Measurements from ENCODE around the gene ALDH1A3.

The ALDH1A3 gene

DNA sequence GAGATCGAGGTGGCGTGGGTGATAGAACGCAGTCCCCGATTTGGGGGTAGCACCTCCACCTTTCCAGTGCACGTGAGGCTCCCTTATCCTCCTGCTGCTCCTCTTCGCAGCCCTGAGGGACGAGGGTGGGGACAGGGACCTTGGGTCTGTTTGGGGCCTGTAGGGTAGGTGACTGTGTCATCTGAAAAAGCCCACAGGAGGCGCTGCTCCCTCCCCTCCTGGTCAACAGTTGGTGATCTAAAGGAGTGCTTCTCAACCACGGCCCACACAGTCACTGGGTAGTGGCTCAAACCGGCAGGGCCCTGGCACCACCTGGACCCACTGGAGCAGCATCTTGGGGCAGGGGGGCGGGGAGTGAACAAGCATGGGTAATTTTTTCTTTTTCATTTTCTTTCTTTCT, 46.6 kb downstream of the ALDH1A3 start:
- ChIA-PET POLR2A (no interaction called here), CTCF (interaction anchor here (1.1 kb wide), 1 partner anchor 82 kb away, joined by 3 read pairs; no protein-coding TSS in a partner anchor)
- Histone ChIP-seq H3K4me3 (ENCODE audit: low read depth, low read length) (no peak overlapping the region), H3K27ac (ENCODE audit: extremely low read depth, low read depth, low read length) (no peak overlapping the region), H3K9me3 (ENCODE audit: control insufficient read depth, insufficient read depth, low read depth, low read length) (no peaks in the 10 kb centered on the region), H3K4me1 (ENCODE audit: control insufficient read depth, insufficient read depth, low read length) (no peaks in the 10 kb centered on the region), H3K36me3 (ENCODE audit: control insufficient read depth in 2 of 2, insufficient read depth in 1 of 2, low read length in 2 of 2) (no peaks in the 10 kb centered on the region)
- TF ChIP-seq ZNF184 (tag by site-specific recombination; IDR thresholded peaks at IDR 0.05): no peak
- TF ChIP-seq, protein P1, sequence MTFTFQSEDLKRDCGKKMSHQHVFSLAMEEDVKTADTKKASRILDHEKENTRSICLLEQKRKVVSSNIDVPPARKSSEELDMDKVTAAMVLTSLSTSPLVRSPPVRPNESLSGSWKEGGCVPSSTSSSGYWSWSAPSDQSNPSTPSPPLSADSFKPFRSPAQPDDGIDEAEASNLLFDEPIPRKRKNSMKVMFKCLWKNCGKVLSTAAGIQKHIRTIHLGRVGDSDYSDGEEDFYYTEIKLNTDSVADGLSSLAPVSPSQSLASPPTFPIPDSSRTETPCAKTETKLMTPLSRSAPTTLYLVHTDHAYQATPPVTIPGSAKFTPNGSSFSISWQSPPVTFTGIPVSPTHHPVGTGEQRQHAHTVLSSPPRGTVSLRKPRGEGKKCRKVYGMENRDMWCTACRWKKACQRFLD (tag by site-specific recombination; IDR thresholded peaks at IDR 0.05): no peak
- no peak for TF ChIP-seq GLIS1 (tag by site-specific recombination; IDR thresholded peaks at IDR 0.05)
- TF ChIP-seq, protein P2, sequence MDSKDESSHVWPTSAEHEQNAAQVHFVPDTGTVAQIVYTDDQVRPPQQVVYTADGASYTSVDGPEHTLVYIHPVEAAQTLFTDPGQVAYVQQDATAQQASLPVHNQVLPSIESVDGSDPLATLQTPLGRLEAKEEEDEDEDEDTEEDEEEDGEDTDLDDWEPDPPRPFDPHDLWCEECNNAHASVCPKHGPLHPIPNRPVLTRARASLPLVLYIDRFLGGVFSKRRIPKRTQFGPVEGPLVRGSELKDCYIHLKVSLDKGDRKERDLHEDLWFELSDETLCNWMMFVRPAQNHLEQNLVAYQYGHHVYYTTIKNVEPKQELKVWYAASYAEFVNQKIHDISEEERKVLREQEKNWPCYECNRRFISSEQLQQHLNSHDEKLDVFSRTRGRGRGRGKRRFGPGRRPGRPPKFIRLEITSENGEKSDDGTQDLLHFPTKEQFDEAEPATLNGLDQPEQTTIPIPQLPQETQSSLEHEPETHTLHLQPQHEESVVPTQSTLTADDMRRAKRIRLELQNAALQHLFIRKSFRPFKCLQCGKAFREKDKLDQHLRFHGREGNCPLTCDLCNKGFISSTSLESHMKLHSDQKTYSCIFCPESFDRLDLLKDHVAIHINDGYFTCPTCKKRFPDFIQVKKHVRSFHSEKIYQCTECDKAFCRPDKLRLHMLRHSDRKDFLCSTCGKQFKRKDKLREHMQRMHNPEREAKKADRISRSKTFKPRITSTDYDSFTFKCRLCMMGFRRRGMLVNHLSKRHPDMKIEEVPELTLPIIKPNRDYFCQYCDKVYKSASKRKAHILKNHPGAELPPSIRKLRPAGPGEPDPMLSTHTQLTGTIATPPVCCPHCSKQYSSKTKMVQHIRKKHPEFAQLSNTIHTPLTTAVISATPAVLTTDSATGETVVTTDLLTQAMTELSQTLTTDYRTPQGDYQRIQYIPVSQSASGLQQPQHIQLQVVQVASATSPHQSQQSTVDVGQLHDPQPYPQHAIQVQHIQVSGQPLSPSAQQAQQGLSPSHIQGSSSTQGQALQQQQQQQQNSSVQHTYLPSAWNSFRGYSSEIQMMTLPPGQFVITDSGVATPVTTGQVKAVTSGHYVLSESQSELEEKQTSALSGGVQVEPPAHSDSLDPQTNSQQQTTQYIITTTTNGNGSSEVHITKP (tag by site-specific recombination; IDR thresholded peaks at IDR 0.05): no peak
- no peak for TF ChIP-seq SP3 (tag by site-specific recombination; IDR thresholded peaks at IDR 0.05)
- TF ChIP-seq ZNF768 (tag by site-specific recombination; IDR thresholded peaks at IDR 0.05): no peak
- no peak for TF ChIP-seq ZNF658 (tag by site-specific recombination; IDR thresholded peaks at IDR 0.05)
- no peak for TF ChIP-seq ZNF433 (tag by site-specific recombination; IDR thresholded peaks at IDR 0.05; ENCODE audit: low read depth)
- TF ChIP-seq, protein P3, sequence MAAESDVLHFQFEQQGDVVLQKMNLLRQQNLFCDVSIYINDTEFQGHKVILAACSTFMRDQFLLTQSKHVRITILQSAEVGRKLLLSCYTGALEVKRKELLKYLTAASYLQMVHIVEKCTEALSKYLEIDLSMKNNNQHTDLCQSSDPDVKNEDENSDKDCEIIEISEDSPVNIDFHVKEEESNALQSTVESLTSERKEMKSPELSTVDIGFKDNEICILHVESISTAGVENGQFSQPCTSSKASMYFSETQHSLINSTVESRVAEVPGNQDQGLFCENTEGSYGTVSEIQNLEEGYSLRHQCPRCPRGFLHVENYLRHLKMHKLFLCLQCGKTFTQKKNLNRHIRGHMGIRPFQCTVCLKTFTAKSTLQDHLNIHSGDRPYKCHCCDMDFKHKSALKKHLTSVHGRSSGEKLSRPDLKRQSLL (tag by site-specific recombination; IDR thresholded peaks at IDR 0.05): no peak
- TF ChIP-seq ZNF777 (tag by site-specific recombination; IDR thresholded peaks at IDR 0.05; ENCODE audit: borderline replicate concordance): no peak
- TF ChIP-seq ZNF529 (tag by site-specific recombination; IDR thresholded peaks at IDR 0.05; ENCODE audit: insufficient replicate concordance): no peak
- no peak for TF ChIP-seq ZNF138 (tag by site-specific recombination; IDR thresholded peaks at IDR 0.05; ENCODE audit: borderline replicate concordance)
- TF ChIP-seq, protein P4, sequence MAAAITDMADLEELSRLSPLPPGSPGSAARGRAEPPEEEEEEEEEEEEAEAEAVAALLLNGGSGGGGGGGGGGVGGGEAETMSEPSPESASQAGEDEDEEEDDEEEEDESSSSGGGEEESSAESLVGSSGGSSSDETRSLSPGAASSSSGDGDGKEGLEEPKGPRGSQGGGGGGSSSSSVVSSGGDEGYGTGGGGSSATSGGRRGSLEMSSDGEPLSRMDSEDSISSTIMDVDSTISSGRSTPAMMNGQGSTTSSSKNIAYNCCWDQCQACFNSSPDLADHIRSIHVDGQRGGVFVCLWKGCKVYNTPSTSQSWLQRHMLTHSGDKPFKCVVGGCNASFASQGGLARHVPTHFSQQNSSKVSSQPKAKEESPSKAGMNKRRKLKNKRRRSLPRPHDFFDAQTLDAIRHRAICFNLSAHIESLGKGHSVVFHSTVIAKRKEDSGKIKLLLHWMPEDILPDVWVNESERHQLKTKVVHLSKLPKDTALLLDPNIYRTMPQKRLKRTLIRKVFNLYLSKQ (tag by site-specific recombination; IDR thresholded peaks at IDR 0.05; ENCODE audit: borderline replicate concordance): no peak

DNA sequence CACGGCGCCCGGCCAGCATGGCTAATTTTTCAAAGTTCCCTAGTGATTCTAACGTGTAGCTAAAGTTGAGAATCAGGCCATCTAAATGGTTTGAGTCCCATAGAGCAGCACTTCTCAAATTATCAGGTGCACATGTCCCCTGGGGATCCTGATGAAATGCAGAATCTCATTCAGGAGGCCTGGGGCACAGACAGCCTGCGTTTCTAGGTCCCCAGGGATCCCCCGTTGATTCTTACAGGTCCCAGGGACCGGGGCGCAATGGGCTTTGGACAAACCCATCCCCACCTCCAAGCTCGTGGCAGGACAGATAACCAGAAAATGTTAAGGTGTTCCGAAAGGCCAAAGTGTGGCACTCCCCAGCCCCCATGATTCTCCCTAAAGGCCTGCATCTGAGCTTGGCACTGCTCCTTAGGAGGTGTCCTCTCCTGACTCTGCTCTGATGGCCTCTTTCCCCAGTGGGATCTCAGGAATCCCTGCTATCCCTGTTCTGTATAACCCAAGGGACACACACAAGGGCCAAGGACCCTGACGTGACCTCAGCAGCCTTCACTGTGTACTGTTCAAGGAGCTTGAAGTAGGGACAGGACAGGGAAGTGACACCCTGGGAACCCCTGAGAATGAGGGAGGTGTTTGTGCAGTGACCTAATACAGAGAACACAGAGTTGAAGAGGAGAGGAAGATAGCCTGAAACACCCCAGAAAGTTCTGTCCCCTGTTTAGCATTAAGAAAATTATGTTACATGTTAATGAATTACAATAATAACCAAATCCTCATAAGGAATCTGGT, 47.5 kb downstream of the ALDH1A3 start:
- no peak overlapping the region for H3K4me3 ChIP-seq (ENCODE audit: low read depth, low read length)
- ChIA-PET CTCF (interaction anchor here (0.7 to 2.7 kb wide), 3 partner anchors 10 to 162 kb away, joined by 3 to 19 read pairs (median 8); no protein-coding TSS in a partner anchor), POLR2A (no interaction called here)
- H3K27ac ChIP-seq (ENCODE audit: extremely low read depth, low read depth, low read length): no peak overlapping the region
- H3K4me1 ChIP-seq (ENCODE audit: control insufficient read depth, insufficient read depth, low read length): no peaks in the 10 kb centered on the region
- no peaks in the 10 kb centered on the region for H3K9me3 ChIP-seq (ENCODE audit: control insufficient read depth, insufficient read depth, low read depth, low read length)
- H3K36me3 ChIP-seq (ENCODE audit: control insufficient read depth in 2 of 2, insufficient read depth in 1 of 2, low read length in 2 of 2): no peaks in the 10 kb centered on the region
- TF ChIP-seq EGR2 (tag by site-specific recombination; IDR thresholded peaks at IDR 0.05; ENCODE audit: low read depth) (no peak), ZNF670 (tag by site-specific recombination; IDR thresholded peaks at IDR 0.05; ENCODE audit: low read depth) (no peak), ZNF549 (tag by site-specific recombination; IDR thresholded peaks at IDR 0.05) (no peak), ZEB2 (tag by site-specific recombination; IDR thresholded peaks at IDR 0.05) (no peak), ZNF514 (tag by site-specific recombination; IDR thresholded peaks at IDR 0.05) (no peak), ZNF585B (tag by site-specific recombination; IDR thresholded peaks at IDR 0.05) (no peak)
- TF ChIP-seq, protein P5, sequence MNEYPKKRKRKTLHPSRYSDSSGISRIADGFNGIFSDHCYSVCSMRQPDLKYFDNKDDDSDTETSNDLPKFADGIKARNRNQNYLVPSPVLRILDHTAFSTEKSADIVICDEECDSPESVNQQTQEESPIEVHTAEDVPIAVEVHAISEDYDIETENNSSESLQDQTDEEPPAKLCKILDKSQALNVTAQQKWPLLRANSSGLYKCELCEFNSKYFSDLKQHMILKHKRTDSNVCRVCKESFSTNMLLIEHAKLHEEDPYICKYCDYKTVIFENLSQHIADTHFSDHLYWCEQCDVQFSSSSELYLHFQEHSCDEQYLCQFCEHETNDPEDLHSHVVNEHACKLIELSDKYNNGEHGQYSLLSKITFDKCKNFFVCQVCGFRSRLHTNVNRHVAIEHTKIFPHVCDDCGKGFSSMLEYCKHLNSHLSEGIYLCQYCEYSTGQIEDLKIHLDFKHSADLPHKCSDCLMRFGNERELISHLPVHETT (tag by site-specific recombination; IDR thresholded peaks at IDR 0.05): no peak
- TF ChIP-seq, protein P2 (tag by site-specific recombination; IDR thresholded peaks at IDR 0.05): no peak
